Iris pigment epithelial cell (primary cell): ENCODE results near the gene GNA12.

Source experiments
- DNase-seq: peaks from one replicate; pipeline ENCODE4 v3.0.0-alpha.2; 2011; ENCODE audit warnings: low read depth

The GNA12 gene

DNA sequence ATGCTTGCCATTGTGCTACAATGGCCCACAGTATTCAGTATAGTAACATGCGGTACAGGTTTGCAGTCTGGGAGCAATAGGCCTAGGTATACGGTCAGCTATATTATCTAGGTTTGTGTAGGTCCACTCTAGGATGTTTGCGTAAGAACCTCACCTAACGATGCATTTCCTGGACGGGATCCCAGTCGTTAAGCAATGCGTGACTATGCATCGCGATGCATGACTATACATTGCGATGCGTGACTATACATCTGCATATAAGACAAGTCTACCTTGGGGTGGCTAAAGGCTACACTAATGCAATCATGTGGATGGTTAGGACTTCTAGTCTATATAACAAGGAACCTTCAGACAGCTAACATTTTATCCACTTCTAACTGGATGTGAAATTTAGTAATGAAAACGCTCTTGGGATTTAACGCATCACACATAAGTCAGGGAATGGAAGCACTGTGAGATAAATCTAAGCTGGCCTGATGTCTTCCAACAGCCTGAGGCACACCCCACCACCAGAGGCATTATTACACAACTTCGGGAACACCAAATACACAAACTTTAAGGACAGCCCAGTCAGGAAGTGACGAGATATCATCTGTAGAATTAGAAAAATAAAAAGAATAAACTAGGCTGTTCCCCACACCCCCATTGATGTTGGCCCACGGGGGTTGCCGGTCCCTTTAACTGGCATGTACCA is 9.2 kb downstream of the GNA12 start:
- DNase-seq, result no peak

DNA sequence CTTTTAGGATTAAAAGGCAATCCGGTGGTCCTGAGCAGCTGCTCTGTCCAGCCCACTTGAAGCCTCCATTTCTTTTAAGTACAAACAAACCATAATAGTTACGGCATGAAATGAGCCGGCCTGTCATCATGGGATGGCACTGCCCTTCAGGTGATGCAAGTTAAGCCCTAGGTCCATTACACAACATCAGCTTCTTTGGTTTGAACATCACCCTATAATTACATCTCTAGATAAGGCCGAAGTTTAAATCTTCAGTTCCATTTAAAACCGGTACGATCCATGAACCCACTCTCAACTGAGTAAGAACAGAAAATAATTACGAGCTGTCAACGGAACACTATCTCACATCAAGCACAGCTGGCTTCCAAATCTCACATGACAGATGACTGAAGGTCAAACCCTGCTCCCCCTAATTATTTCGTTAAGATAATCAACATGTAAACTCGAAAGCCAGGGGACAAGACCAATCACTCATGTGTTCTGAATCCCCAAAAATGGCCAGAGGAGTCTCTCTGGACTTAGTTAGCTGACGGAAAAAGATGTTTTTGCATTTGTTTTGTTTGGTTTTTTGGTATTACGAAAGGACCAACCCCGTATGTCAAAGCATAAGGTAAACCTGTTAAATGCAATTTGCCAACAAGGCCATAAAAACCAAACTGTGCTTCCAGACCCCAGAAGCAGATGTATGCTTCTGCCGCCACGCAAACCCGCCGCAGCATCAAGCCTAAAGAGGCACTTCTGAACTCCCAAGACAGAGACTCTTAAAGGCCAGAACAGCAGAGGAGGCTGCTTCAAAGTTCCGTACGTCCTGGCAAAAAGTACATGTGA is 10.8 kb downstream of the GNA12 start:
- DNase-seq, result no peak

DNA sequence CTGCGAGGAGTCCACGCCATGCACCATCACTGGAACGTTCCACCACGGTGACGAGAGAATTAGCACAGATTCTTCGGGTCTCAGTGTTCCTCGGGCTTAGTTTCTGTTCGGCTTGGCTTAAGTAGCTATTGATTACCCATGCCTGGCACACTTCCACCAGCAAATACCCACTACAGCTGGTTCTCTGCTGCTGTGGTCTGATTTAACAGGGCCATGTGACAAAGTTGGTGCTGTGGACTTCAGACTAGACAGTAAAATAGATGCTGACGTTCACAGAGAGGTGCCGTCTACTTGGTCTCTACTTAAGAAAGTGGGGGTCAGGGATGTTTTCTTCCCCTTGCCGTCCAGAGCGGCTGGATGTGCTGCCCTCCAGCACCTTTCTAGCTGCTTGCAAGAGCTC is 11.6 kb downstream of the GNA12 start:
- DNase-seq, result no peak

DNA sequence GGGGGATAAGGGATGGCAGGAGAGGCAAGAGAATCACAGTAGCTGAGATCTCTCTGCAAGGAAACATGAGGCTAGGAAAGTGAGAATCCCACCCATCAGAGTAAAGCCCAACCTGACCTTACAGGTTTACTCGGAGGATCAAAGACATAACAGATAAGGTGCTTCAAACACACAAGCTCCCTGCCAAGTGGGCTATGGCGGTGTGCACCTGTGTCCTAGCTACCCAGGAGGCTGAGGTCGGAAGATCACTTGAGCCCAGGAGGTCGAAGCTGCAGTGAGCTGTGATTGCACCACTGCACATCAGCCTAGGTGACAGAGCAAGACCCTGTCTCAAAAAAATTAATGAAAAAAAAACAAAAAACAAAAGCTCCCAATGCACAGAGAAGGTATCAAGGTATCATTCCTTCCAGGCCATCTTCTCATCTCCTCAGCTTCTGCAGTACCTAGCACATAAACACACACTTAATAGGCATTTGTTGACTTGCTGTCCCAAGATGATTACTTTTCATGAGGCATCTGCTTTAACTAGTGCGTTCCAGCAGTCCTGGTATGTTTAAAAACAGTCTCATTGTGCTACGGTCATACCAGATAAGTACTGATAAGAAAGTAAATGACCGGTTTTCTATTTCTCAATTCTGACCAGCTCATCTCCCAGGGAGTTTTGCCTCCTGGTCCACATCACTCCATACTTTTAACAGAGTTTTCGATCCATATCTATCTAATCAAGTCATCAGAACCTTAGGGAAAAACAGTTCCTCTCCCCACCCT is 13.3 kb downstream of the GNA12 start:
- peak; percentile 57 for DNase-seq

DNA sequence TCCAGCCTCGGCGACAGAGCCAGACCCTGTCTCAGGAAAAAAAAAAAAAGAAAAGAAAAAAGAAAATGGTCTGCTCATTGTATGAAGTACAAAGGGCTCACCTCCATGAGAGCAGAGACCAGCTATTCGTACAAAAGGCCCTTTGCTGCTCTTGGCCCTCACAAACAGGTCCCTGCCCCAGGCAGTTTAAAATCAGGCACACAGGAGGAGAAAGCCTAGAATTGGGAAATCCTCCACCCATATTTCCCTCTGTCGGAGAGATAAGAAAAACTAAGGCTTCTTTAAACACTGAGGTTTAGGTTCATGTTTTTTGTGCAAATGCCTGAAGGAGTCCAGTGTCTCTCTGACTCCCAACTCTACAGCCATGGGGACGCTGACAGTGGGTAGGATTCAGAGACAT is 15.1 kb downstream of the GNA12 start:
- no peak for DNase-seq

DNA sequence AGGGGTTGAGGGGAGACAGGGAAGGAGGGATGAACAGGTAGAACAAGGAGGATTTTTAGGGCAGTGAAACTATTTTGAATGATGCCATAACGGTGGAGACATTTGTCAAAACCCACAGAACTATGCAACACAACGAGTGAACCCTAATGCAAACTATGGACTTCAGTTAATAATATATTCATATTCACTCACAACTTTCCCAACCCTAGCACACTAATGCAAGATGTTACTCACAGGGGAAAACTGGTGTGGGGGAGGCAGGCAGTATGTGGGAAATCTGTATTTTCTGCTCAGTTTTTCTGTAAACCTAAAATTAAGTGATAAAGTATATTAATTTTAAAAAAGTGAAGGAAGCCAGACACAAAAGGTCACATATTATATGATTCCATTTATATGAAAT is 17.3 kb downstream of the GNA12 start:
- DNase-seq, result no peak

DNA sequence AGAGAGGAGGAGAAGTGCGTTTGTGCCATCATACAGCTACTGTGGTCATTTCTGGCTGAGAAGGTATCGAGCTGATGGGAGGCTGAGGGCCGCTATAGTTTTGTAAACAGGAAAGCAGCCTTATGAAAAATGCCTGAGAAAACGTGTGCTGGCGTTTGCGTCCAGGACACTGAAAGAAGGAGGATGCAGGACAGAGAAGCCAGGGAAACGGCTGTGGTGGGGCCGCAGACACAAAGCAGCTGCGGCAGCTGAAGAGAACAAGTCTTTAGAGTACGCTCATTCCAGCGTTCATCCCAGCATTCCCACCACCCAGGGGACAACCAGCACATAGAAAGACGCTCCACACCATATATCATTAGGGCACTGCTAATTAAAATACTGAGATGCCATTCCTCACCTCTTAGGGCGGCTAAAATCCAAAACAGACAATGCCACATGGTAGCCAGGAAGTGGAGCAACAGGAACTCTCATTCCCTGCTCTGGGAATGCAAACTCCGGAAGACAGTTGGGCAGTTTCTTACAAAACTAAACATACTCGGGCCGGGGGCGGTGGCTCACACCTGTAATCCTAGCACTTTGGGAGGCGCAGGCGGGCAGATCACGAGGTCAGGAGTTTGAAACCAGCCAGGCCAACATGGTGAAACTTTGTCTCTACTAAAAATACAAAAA is 18.4 kb downstream of the GNA12 start:
- no peak for DNase-seq

DNA sequence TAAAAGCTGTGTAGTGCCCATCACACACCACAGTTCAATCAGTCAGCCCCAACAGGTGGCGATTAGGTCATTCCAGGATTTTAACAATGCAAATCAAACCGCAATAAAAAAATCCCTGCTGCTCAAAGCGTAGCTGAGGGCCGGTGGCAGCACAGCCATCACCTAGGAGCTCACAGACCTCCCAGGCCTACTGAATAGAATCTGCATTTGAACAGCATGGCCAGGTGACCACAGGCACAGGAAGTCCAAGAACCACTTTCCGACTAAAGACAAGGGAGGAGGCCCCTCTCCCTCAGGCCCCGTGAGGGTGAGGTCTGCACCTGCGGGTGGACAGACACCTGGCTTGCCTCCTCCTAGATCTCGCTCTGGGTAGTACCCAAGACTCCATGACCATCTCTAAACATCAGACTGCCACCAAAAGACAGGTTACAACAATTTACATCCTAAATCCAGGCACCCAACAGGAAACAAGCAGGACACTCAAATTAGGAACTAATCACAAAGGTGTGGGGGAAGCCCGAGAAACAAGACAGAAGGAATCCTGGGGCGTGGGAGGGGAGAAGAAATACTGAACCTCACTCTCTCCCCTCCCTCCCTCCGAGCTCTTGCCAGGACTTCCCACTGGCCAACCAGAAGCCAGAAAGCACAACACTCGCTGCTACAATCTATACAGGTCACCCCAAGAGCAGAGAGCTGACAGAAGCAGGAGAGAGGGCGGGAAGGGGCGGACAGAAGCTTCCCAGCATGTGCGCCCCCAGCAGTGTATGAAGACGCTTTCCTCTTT is 19.2 kb downstream of the GNA12 start:
- no peak for DNase-seq

DNA sequence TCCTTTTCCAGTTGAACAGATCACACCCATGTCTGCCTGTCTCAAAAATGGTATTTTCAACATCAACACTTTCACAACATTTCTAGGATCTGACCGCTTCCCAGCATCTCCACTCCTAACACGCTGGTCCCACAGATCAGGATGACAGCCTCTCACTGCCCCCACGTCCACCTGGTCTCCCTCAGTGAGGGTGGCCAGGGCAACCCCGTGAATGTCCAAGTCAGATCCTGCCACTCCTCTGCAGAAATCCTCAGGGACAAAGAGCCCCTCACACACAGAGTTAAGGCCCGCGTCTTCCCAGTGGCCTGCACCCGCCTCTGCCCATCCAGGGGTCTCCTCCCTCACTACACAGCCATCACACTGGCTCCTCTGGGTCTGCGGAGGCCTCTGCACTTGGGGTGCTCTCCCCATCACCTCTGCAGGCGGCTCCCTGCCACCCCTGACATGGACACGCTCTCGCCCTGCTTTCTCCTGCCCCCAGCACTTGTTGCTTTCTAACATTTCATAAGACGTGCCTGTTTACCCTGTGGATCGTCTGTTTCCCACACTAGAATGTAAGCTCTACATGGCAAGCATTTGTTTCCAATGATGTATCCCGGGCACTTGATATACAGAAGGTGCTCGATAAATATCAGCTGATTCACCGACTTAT is 20.0 kb downstream of the GNA12 start:
- no peak for DNase-seq

DNA sequence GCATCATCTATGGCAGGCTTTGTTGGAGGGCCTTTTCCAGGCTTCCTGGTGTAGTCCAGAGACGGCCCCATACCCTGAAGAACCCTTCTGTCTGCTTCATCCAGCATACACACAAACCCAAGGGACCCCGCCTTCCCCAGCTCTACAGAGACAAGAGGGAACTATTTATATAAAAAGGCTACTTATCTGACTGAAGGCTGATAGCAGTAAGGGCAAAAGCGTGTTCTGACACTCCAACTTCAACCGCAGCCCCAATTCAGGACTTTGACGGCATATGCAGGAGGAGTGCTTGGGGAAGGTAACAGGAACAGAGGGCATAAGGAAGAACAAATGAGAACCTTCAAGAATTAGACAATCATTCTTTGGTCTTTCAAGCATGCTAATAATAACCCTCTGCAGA is 21.0 kb downstream of the GNA12 start:
- DNase-seq, result no peak

DNA sequence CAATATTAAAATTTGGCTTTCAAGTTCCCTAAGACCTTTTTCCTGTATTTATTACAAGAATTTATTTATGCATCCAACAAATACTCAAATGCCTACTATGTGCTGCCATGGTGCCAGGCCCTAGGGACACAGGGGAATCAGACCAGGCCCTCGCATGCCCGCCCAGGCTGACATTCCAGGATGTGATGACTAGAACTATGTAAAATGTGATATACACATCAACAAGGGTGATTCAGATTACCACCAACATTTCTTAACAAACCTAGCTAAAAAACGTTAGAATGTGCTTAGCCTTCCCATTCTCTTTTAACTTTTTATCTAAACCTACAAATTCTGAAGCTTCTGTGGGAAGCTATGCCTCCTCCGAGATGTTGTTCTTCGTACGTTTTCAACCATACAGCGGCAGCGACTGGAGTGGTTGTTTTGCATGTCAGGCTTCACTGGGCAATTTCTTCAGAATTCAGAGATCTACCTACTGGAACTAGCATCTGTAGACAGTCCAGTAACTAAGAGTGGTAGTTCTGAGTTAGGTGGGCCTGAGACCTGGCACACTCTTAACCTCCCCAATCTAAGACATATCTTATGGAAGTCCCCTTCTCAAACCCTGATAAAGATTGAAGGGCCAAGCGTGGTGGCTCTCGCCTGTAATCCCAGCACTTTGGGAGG is 22.1 kb downstream of the GNA12 start:
- peak; percentile 90 for DNase-seq

DNA sequence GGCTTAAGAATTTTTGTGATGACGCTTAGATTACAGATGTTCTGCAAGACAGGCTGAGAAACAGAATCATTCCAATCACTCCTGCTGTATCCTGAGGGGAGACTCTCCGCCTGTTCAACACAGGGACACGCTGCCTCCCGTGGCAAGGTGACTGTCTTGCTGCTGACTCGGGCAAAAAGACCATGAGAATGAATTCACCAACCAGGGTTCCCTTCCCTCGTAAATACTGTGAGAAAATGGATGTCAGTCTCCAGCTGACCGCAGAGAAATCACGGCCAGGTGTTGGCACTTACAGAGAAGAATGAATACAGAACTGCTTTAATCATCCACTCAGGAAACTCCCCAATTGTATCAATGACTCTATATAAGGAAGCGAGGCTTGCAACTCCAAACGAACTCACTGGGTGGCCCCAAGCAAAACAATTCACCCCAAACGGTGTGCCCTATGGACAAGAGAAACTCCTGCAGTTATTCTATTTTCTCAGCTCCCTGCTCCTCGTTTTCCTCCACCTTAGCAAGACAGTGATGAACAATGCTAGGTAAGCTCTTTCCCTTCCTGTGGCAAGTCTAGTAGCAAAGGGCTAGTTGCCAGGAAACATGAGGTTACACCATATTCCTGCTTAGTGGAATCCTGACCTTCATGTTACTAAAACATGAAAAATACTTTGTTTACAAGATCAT is 22.8 kb downstream of the GNA12 start:
- peak; percentile 79 for DNase-seq

DNA sequence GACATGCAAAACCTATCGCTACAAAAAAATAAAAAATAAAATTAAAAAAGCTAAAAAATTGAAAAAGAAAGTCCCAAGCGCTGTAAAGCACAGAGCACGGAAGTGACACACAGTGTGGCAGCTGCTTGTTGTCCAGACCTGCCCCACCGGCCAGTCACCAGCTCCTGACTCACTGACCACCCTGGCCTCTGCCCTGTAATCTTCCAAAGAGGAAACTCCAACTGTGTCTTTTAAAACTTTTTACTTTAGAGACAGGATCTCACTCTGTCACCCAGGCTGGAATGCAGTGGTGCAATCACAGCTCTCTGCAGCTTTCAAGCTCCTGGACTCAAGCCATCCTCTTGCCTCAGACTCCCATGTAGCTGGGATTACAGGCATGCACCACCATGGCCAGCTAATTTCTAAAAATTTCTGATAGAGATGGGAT is 23.6 kb downstream of the GNA12 start:
- DNase-seq, result peak; percentile 96

DNA sequence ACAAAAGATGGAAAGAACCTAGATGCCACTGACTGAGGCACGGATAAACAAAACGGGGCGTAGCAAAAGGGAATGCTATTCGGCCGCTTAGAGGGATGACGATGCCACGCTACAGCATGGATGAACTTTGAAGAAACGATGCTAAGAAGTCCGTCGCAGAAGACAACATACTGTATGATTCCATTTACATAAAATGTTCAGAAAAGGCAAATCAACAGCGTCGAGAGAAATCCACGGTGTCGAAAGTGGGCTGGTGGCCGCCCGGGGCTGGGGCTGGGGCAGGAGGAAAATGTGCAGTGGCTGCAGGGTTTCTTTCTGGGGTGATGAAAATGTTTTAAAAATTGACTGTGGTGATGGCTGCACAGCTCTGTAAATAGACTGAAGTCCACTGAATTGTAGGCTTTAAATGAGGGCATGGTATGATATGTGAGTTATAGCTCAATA is 24.1 kb downstream of the GNA12 start:
- no peak for DNase-seq

DNA sequence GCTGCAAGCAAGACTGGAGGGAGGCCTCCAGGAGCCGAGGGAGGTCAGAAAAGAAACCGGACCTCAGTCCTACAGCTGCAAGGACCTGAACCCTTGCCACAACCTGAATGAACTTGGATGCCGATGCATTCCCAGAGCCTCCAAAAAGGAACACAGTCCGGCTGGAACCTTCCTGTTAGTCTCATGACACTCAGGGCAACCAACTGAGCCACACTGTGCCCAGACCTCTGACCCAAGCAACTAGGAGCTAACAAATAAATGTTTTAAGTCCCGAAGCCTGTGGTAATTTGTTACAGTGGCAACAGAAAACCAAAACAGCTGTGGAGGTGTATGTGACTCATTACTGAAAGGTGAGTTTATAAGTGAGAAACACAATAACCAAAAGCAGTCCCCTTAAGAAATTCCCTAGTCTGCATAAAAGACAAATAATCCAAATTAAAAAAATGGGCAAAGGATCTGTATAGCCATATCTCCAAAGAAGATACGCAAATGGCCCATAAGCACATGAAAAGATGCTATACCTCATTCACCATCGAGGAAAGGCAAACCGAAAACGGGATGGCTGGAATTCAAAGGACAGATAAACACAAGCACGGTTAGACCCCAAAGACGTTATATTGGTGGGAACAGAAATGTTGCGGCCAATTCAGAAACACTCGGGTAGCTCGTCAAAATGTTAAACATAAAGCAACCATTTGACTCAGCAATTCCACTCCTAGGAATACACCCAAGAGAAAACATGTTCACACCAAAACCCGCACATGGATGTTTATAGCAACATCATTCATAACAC is 24.8 kb downstream of the GNA12 start:
- no peak for DNase-seq

DNA sequence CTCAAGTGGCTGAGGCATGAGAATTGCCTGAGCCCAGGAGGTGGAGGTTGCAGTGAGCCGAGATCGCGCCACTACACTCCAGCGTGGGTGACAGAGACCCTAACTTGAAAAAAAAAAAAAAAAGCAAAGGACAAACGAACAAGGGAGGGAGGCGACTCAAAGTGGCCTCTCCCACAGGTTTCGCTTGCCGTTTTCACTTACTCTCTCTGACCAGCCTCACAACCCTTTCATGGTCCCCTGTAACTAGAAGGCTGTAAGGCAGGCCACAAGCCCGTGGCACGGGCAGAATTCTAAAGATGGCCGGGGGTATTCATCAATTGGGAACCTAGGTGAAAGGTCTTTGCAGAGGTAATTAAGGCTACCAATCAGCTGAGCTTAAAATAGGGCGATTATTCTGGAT is 25.5 kb downstream of the GNA12 start:
- no peak for DNase-seq

DNA sequence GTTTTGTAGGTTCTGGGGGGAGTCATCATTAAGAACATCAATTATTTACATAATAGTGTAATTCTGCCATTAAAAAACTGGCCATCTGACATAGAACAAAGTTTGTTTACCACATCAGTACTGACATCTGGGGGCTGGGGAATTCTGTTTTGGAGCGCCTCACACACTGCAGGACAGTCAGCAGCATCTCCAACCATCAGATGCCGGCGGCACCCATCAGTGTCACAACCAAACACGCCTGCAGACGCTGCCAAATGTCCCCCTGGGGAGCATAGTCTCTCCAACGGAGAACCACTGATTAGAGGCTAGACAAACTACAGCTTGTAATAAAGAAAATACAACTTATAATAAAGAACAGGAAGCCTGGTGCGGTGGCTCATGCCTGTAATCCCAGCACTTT is 26.0 kb downstream of the GNA12 start:
- no peak for DNase-seq

DNA sequence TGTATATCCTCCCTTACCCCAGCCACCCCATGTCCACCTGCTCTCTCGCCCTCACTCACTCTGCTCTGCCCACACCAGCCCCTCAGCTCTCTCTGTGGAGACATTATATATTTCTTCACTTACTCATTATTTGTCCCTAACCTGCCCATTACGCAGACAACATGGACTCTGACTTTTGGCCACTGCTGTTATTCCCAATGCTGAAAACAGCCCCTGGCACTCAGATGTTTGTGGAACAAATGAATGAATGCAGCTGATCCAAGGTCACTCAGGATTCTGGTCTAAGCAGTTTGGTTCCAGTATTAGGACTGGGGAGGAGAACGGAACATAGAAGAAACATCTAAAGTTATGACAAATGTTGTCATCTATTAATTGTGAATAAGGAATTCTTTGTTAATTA is 26.7 kb downstream of the GNA12 start:
- DNase-seq, result no peak

DNA sequence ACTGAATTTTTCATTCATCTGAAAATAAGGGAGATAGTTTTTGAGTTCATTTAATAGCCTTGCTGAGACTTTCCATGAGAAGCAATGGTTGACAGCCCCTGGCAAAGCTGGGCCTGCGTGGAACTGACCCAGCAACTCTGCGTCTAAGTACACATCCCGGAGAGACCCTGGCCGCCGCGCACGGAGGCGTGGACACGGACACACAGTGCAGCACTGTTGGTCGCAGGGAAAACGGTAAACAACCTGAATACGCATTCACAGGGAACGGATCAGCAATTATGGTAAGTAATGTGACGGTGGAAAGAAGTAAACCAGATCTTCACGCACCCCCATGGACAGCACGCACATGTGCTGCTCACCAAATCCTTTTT is 28.2 kb downstream of the GNA12 start:
- no peak for DNase-seq
